PFSK-1 (cell line): ENCODE data around the gene B4GALT6.

Experiments used
- POLR2AphosphoS5 ChIP-seq: IDR thresholded peaks from 2 replicates; pipeline ENCODE4 v1.6.1; 2012; ENCODE audit warnings: low read depth, mild to moderate bottlenecking, control low read depth, low read length, moderate library complexity
- REST ChIP-seq, 2 experiments: IDR thresholded peaks; 2 replicates each; pipeline versions ENCODE4 v1.6.1 to v1.8.0; 2011 to 2012; ENCODE audit warnings: low read depth in 2 of 2, low read length in 2 of 2, control low read depth in 1 of 2, inconsistent platforms in 1 of 2, mild to moderate bottlenecking in 1 of 2, moderate library complexity in 1 of 2; ENCODE audit not compliant: insufficient read depth in 1 of 2
- SIN3A ChIP-seq: IDR thresholded peaks from 2 replicates; pipeline ENCODE4 v1.6.1; 2012; ENCODE audit warnings: mild to moderate bottlenecking, low read length, moderate library complexity, borderline replicate concordance; ENCODE audit not compliant: insufficient read depth
- TAF1 ChIP-seq: IDR thresholded peaks from 2 replicates; pipeline ENCODE4 v1.6.1; 2012; ENCODE audit warnings: low read length, control low read depth, borderline replicate concordance; ENCODE audit not compliant: insufficient read depth

GRCh38 chr18:31637445-31637844, 46.9 kb downstream of the B4GALT6 start:
- TF ChIP-seq POLR2AphosphoS5 (no peak), SIN3A (no peak), REST (IDR thresholded peaks at IDR 0.05; ENCODE audit: insufficient read depth in 1 of 2, low read depth in 2 of 2, low read length in 2 of 2) (no peak), TAF1 (no peak)
